VCaP (cell line): ENCODE data around the gene MGAT3.
"Not testable (repeated sequence)": the region's sequence is repeated elsewhere in the genome, so short reads cannot be mapped to it uniquely, and the experiment has no call there.

Source experiments
- H3K27ac ChIP-seq: fragments of 450-650 bp; 2 replicates; pipeline ENCODE4 v1.5.1; 2017
- CTCF ChIP-seq: fragments of 450-650 bp; conservative IDR thresholded peaks from 2 replicates; pipeline ENCODE4 v1.5.1; 2017; ENCODE audit warnings: mild to moderate bottlenecking, moderate library complexity

MGAT3 gene

GRCh38 chr22:39456522-39457197 lies at the start of gene MGAT3:
TSS of gene MGAT3 (plus strand) at chr22:39457012. CDS start at chr22:39487348, 30,336 bp downstream.
- peak within 1 kb of the TSS; percentile 48; the same call in 1 of the 2 replicates for H3K27ac ChIP-seq
- no peak for TF ChIP-seq CTCF

- no peak for TF ChIP-seq CTCF
- H3K27ac ChIP-seq, result no peak overlapping the region
Measured at GRCh38 chr22:39408173-39408572, 48.6 kb upstream of the MGAT3 start.

- TF ChIP-seq CTCF, result no peak
- H3K27ac ChIP-seq, result no peak overlapping the region
Measured at GRCh38 chr22:39408807-39409206, 48.0 kb upstream of the MGAT3 start.

- H3K27ac ChIP-seq, result no peak overlapping the region
- no peak for TF ChIP-seq CTCF
Measured at GRCh38 chr22:39409516-39410029, 47.2 kb upstream of the MGAT3 start.

GRCh38 chr22:39410264-39410663 lies 46.5 kb upstream of the MGAT3 start:
- TF ChIP-seq CTCF, result no peak
- H3K27ac ChIP-seq, result no peak overlapping the region

GRCh38 chr22:39411828-39412365 lies 44.9 kb upstream of the MGAT3 start:
- H3K27ac ChIP-seq, result not testable (repeated sequence)

GRCh38 chr22:39413204-39413603 lies 43.6 kb upstream of the MGAT3 start:
- peak overlapping the region; percentile 53; the same call in 1 of the 2 replicates for H3K27ac ChIP-seq

- TF ChIP-seq CTCF, result no peak
- peak overlapping the region; percentile 53 for H3K27ac ChIP-seq
Measured at GRCh38 chr22:39414377-39414776, 42.4 kb upstream of the MGAT3 start.
